ENCODE data around the gene DHX15.
"Not testable (repeated sequence)": the region's sequence is repeated elsewhere in the genome, so short reads cannot be mapped to it uniquely, and the experiment has no call there.

Gene DHX15

DNA sequence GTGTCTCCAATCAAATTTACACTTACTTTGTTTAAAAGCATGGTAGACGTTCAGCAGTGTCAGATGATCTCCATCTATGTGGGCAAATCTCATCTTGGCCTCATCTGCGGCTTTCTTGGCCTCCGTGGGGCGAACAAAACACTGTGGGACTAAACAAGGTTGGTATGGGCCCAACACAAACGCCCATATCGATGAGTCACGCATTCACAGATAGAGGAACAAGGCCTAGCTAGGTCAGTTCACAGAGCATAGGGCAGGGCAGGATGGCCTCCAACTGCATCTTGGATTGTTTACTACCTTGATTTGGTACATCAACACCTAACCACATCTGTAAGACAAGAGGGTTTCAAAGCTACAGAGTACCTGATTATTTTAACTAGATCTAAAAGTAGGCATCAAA, 47.3 kb downstream of the DHX15 start:
- no peak for DNase-seq

DNA sequence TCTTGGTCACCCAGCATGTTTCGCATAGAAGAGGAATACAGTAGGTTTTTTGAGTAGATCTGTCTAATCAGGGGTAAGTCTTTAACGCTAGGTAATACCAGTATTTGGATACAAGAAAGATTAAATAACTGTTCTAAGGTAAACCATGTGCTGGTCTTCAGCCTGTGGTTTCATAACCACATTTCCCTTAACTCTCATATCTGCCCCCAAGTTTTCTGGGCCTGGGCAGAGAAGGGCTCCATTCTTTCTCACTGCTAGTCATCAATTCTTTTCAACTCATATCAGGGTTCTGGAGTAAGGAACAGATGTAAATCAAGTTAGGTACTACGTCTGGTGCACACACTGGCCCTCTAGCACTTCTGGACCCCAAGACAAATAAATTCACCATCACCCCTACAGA, 49.0 kb downstream of the DHX15 start:
- DNase-seq, result no peak

DNA sequence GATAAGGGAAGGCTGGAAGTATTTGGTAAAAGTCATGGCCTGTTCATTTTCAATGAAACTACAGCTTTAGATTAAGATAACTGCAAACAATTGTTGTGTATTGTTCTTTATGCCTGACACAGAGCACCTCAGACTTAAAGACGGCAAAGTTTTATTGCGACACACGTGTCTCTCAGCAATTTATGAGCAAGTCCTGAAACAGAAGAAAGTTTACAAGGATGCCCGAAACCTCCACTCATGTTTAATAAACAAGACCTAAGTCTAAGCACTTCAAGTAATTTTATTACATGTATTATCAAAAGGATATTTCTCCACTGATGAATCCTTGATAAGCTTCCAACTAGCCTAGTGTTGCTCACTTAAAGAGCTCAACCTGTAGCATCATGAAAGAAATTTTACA, 51.0 kb downstream of the DHX15 start:
- no peak for DNase-seq

DNA sequence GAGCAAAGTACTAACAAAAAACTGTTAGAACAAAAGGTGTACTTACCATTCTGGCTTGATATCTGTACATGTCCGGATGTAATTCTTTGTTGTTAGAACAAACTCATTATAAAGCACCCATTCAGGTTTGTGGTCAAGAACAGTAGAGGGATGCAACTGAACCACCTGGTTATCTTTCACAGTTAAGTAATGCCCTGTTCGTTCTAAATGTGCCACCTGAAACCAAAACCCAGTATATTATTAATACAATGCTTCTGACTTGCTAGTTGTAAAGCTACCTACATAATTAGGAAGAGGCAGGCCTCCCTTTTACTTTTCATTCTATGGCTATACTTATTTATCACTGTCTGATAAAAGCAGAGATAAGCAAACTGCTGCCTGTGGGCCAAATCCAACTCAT, 54.8 kb downstream of the DHX15 start:
- no peak for DNase-seq

DNA sequence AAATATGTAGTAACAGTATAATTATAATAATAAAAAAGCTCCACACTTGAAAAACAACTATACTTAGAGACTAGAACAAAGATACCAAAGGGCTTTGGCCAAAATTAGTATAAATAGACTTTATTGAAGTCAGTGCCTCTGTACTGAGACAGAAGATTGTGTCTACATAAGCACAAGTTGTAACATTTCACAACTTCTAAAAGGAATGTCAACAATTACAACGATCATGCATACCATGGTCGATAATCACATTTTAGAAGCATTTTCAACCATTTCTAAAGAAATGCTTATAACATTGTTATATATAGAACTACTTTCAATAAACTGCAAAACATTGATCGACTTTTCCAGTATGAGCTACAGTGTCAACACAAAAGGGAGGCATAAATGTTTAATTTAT, 57.0 kb downstream of the DHX15 start:
- no peak for DNase-seq

DNA sequence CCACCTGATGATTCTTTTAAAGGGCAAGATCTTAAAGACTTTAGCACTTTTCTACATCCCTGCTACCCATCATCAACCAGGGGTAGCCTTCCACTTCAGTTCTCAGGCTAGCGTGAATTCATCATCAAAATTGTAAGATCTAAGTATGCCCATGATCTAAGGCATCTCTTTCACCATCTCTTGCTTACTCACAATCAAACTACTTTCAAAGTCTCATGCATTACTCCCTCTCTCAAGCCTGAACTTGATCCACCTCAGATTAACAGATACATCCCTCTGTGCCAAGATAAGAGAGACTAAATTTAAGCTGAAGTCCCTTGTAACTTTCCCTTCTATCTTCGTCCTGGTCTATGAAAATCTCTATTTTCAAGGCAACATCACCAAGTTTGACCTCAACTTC, 62.8 kb downstream of the DHX15 start:
- DNase-seq, result no peak

DNA sequence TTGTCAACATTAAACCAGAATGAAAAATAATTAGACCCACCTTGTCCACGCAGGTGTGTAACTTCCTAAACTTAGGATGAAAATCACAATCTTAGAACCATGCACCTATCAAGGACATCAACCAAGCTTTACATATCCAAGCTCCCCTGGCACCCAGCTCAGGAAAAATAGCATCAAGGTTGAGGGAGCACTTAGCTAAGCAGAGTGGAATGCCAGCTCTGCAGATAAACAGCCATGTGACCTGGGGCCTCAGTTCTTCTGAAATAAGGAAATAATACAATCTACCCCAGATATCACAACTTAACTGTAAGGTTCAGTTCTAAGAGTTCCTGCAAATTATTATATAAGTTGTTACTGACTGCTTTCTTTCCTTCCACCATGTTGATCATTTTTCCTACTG, 64.7 kb downstream of the DHX15 start:
- no peak for DNase-seq

DNA sequence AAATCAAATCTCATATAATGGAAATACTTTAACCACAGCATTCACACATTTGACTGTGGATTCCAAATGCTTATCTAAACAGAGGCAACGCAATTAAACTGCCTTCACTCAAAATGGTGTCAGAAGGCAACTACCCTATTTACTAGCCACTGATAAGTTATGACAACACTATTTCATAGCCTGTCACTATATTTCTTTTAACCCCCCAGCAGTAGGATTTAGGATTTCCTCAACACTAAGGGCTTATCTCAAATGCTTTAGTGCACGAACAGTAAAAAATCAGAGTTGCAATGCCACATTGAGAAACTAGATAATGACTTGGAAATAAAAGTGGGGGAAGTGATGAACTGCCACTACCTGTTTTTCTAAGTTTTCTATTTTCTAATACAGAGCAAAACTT, 66.7 kb downstream of the DHX15 start:
- DNase-seq, result no peak

DNA sequence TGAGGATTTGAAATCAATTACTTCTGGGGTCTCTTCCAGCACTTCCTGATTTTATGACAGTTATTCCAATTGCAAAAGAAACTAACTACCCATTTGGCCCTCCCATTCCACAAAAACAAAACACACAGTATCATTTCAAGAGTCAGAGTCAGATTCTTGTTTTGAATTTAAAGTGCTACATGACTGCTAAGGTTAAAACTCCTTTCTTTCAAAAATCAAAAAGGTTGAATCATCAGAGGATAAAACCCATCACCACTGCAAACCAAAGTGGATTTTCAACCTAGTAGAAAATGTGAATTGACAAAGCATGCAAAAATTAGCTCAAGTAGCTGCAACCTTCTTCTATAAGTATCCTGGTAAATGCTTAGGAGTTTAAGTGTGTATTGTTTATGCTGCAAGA, 67.4 kb downstream of the DHX15 start:
- no peak for DNase-seq

DNA sequence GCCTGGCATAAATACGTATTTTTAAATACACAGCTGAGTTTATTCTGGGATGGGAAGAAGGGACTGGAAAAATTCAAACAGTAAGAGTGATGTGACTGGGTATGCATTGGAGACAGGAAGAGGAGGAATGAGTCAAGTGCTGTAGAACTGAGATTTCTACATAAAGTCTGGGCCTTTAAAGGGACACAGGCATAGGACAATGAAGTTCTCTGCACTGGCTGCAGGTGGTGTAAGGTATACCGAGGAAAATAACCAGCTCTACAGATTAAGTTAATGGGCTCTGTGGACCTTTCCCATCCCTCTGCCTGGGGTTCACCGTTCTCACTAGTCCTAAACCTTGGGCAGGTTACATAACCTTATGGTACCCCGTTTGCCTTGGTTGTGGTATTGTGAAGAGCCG, 68.7 kb downstream of the DHX15 start:
- DNase-seq, result no peak

DNA sequence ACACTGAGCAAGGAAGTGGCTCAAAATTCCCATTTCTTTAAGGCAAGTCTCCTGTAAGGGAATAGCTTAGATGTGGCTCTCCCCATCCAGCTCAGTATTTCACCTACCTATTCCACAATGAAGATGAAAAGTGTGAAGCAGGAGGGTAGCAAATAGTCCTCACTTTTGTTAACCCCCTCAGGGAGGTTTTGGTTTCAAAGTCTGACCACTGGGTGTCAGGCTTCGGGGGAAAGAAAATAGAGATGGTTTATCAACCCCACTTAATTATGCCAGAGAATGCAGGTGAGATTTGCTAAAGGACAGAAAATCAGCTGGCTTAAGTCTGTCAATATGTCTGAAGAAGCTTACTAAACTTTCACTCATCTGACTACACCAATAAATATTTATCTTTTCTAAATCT, 69.5 kb downstream of the DHX15 start:
- DNase-seq, result no peak

DNA sequence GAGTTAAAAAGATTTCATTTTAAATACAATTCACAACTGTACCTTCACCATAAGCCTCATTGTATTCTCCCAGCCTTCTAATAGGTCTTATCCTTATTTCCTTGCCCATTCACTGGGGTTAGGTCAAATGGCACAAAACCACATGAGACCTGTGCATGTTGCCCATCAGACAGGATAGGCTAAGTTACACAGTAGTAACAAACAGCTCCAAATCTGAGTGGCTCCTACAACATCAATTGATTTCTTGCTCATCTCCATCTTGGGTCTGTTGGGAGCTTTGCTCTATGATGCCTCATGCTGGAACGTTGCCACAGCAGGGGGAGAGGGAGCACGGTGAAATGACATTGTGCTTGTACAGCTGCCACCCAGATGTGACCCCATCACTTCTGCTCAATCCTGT, 70.6 kb downstream of the DHX15 start:
- DNase-seq, result no peak

DNA sequence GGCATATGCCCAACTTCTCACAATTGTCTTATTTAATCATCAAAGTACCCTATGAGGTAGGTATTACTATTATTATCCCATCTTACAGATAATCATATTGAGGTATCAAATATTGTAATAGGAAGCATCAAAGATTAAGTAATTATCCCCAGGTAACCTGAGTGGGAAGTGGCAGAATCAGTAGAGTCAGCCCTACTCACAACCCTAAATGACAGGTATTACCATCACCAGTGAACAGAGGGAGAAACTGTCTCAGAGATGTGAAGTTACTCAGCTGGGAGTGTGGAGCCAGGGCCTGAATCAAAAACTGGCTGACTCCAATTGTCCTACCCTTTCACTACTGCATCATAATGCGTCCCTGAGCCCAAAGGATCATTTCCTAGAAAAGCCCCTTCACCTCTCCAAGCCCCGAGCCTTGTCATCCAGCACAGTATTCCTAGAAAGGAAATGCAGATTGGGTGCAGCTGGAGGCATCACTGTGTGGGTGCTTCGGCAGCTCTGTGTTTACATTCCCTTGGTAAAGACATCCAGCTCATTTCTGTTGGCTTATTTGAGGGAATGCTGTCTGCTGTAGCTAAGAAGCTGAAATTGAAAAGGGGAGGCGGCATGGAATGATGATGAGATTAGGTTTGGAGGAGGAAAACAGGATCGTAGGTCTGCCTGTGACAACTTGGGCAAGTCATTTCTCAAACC, 72.8 kb downstream of the DHX15 start:
- no peak for DNase-seq

DNA sequence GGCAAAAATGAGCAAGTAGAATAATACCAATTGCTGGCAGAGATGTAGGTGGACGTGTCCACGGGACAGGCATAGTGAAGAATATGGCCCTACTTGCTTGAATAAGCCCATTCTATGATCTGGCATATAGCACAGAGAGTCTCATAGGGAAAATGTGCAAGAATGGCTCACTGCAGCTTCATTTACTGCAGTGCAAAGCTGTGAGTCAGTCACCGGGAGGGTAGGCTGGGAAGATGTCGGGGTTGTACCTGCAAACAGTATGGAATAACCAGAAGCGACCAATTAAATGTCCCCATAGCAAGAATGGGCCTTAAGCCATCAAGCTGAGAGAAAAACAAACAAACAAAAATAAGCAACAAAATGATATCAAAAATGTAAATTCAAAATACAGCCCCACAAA, 74.3 kb downstream of the DHX15 start:
- DNase-seq, result no peak

DNA sequence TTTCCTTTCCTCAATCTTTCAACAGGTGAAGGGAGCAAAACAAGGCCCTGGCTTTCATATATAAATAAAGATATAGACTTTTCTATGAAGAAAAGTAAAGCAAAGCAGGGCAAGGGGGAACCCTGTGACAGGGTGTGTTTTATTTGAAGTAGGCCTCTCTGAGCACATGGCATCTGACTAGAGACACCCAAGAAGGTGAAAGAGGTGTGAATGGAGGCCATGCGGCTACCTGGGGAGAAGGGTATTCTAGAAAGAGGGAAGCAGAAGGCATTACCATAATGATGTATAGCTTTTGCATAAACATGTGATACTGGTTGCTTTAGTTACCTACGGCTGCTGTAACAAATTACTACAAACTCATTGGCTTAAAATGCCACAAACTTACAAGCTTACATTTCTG, 75.8 kb downstream of the DHX15 start:
- DNase-seq, result no peak

DNA sequence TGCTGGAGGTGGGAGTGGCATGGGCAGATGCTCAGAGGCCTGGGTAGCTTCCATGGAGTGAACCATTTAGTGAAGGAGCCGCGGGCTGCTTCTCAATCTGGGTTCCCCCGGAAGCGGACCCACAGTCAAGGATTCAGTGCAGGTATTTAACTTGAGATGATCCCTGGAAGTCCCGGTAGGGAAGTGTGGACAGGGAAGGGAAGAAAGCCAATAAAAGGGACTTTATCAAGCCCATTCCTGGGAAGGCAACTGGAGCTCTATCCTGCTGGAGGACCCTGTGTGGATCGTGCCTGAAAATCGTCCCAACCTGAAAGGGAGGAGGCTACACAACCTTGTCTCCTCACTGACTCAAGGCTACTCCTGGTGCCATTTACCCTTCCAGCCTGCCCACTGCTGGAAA, 76.9 kb downstream of the DHX15 start:
- no peak for DNase-seq

DNA sequence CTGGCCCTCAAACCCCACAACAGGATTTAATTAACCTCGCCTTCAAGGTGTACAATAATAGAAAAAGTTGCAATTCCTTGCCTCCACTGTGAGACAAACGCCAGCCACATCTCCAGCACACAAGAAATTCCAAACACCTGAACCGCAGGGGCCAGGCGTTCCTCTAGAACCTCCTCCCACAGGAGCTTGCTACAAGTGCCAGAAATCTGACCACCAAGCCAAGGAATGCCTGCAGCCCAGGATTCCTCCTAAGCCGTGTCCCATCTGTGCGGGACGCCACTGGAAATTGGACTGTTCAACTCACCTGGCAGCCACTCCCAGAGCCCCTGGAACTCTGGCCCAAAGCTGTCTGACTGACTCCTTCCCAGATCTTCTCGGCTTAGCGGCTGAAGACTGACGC, 81.3 kb downstream of the DHX15 start:
- not testable (repeated sequence) for DNase-seq

DNA sequence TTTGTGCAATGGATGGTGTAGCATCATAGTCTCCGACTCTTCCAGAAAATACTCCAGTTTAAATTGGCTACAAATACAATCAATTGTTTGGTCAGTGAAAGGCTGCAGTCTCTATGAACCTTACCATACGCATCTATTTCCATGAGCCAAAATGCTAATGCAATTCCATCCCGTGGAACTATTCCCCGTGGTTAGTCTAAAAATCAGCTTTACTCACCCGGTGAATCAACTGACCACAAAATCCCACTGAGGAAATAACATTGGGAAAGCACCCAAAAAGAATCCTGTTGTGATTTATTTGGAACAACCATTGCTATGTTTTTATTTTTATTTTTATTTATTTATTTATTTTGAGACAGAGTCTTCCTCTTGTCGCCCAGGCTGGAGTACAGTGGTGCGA, 87.1 kb downstream of the DHX15 start:
- no peak for DNase-seq

DNA sequence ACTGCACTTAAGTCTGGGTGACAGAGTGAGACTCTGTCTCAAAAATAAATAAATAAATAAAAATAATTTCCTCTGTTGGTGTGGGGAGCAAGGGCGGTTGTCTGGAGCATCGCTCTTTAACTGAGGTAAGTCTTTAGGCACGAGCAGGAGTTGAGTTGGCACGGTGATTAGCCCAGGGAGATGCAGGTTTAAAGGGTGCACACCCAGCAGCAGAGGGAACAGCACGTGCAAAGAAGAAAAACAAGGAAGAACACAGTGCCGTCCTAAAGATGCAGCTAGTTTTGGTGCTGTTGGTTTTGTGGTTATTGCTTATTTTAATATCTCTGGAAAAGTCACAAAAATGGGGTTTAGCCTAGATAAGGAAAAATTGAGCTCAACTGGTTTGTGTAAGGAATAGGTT, 87.8 kb downstream of the DHX15 start:
- no peak for DNase-seq

DNA sequence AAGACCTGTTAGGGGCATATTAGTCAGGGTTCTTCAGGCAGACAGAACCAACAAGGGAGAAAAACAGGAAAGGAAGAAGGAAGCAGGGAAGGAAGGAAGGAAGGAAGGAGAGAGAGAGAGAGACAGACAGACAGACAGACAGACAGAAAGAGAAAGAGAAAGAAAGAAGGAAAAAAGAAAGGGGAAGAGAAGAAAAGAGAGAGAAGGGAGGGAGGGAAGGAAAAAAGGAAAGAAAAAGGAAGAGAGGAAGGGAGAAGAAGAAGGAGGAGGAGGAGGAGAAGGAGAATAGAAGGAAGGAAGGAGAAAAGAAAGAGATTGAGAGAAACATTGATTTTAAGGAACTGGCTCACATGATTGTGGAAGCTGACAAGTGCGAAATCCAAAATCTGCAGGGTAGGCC, 89.0 kb downstream of the DHX15 start:
- no peak for DNase-seq

DNA sequence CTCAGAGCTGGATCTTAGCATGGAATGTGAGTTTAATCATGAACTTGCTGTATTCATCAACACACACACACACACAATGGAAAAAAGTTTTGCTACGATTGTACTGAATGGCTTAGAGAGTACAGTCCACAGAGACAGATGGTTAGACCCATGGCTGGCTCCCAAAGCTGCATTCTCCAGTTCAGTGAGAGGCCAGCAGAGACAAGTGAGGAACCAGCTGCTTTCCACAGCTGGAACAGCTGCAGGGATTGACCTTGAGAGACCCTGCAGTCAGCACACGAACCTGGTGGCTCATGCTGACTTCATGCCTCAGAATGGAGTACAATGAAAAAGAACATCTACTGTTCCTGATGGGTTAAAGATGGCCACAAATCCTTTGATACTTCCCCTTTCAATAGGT, 94.5 kb downstream of the DHX15 start:
- DNase-seq, result no peak

DNA sequence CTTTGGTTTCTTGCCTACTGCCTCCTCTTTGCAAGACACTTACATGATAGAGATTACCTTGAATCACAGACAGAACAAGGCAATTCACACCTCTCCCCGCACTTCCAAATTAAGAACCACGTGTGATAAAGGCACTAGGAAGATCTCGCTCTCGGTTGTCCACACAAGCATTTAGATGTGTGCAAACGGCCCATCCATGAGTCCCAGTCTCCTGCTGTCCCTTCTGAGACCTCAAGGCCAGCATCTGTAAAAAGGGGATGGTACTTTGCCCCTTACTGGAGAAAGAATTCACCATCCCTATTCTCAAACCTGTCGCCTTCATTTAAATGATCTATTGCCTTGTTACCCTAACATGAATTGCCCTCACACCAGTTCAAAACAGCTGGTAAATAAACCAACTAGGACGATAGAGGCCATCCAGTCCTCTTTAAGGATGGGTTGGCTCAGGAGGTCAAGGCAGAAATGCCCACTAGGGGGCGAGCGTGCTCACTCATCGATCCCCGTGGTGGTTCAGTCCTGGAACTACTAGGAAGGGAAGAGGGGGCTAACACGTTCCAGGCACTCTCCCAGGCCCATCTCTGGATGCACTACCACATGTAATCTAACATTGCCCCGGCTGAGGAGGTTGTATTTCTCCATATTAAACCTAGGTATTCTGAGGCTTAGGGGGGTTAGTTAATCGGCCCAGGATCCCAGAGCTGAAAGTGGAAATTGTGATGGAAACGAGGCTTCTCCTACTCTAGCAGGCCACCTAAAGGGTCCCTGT, 95.8 kb downstream of the DHX15 start:
- DNase-seq, result no peak

DNA sequence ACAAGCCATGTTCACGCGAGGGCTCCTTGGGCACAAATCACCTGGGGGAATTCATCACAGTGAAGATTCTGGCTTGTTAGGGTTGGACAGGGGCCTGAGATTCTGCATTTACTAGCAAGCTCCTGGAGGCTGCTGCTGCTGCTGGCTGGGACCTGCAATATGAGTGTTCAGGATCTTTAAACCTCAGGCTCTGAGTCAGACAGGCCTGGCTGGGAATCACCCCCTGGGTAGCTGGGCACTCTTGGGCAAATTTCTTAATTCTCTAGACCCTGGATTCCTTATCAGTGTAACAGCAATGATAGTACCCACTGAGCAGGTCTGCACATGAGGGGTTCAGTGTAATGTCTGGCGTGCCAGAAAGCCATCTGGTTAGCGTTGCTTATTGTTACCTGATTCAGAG, 101.5 kb downstream of the DHX15 start:
- DNase-seq, result no peak

DNA sequence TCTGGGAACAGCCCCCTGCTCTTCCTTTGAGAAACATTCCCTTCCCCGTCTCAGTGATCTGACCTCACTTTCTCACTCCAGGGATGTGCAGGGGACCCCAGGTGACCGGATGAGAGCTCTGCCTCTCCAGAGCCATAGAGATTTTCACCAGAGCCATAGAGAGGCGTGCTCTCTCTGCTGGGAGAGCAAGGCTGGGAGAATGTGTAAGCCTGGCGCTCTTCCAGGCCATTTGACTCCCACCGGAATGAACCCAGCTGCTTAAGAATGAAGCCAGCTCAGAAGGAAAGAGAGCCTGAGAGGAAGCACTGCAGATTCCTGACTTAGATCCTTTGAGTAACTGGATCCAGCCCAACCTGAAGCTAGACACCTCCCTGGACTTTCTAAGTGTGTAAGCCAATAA, 106.4 kb downstream of the DHX15 start:
- no peak for DNase-seq
